ENCODE data around the gene SLC17A9. TPM values are rescaled to one million over a fixed set of nuclear protein-coding genes. Genes with fewer than 3 reads are reported as not detected.

Gene SLC17A9
- total and polyA plus RNA-seq, 4 donors: 2.4 to 17.3 (median 9.6) TPM

DNA sequence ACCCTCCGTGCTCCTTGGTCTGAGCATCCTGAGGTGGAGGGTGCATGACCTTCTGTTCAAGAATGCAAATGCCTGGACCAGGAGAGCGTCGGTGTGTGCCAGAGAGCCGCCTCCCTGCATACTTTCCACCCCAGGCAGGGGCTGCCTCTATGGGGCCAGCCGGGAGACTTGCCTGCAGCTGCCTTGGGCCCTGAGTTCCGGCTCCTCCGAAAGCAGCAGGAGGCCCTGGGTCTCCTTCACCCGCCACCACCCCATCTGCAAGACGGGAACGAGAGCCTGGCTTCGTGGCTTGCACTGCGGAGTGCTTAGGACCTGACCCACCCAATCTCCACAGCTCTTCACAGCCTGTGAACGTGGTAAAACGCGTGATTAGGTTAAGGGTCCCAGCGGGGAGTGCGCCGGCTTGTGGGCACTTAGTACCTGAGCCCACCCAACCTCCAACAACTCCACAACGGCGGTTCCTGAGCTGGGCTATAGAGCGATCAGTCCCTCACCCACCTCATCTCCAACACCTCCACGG, 37.9 kb downstream of the SLC17A9 start:
- Histone ChIP-seq H3K27ac (ENCODE audit: low read depth in 1 of 2, low read length in 1 of 2) (no peak overlapping the region), H3K9ac (ENCODE audit: insufficient read depth in 1 of 2, low read length in 2 of 2) (no peak overlapping the region), H3K4me1 (ENCODE audit: control insufficient read depth in 5 of 5, insufficient read depth in 5 of 5, low read length in 5 of 5) (no peaks in the 10 kb centered on the region), H3K9me3 (ENCODE audit: control insufficient read depth in 4 of 4, insufficient read depth in 3 of 4, low read length in 3 of 4) (peaks cover 0 to 2% (median 0%) of the 10 kb centered on the region in 4 donors), H3K4me3 (no peak overlapping the region), H3K36me3 (ENCODE audit: control insufficient read depth in 4 of 4, insufficient read depth in 4 of 4, low read length in 4 of 4) (no peaks in the 10 kb centered on the region), H3K27me3 (ENCODE audit: control insufficient read depth in 3 of 3, insufficient read depth in 3 of 3, low read length in 2 of 3) (peaks cover 3 to 30% (median 8%) of the 10 kb centered on the region in 3 donors)
- 68 to 84% methylated on average over 22 of the region's 22 CpGs for WGBS, 2 donors
- TF ChIP-seq, protein P1, sequence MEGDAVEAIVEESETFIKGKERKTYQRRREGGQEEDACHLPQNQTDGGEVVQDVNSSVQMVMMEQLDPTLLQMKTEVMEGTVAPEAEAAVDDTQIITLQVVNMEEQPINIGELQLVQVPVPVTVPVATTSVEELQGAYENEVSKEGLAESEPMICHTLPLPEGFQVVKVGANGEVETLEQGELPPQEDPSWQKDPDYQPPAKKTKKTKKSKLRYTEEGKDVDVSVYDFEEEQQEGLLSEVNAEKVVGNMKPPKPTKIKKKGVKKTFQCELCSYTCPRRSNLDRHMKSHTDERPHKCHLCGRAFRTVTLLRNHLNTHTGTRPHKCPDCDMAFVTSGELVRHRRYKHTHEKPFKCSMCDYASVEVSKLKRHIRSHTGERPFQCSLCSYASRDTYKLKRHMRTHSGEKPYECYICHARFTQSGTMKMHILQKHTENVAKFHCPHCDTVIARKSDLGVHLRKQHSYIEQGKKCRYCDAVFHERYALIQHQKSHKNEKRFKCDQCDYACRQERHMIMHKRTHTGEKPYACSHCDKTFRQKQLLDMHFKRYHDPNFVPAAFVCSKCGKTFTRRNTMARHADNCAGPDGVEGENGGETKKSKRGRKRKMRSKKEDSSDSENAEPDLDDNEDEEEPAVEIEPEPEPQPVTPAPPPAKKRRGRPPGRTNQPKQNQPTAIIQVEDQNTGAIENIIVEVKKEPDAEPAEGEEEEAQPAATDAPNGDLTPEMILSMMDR (IDR thresholded peaks at IDR 0.05; ENCODE audit: control extremely low read depth, extremely low read depth): no peak
- no peak for ATAC-seq (ENCODE audit: insufficient read depth, low FRiP score)
- DNase-seq: no peak

DNA sequence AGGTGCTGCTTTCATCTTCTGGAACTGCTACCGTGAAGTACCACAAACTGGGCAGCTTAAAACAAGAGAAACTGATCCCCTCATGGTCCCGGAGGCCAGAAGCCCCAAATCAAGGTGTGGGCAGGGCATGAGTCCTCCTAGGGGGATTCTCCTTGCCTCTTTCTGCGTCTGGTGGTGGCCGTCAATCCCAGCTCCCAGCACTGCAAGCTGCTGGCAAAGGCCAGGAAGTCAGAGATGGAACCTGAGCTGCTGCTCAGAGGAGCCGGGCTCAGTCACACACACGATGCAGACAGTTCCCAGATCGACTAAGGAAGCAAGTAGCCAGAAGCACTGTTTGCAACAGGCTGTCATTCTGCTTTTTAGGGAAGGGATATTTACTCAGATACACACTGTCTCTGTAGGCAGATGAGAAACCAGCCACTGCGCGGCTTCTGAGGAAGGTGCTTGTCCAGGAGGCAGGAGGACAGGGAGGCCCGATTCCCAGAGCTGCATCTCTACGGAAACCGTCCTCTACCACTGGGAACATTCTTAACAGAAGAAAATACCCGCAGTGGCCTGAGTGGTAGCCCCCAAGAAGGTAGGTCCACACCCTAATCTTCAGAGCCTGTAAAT, 38.8 kb downstream of the SLC17A9 start:
- H3K36me3 ChIP-seq (ENCODE audit: control insufficient read depth in 4 of 4, insufficient read depth in 4 of 4, low read length in 4 of 4): no peaks in the 10 kb centered on the region

DNA sequence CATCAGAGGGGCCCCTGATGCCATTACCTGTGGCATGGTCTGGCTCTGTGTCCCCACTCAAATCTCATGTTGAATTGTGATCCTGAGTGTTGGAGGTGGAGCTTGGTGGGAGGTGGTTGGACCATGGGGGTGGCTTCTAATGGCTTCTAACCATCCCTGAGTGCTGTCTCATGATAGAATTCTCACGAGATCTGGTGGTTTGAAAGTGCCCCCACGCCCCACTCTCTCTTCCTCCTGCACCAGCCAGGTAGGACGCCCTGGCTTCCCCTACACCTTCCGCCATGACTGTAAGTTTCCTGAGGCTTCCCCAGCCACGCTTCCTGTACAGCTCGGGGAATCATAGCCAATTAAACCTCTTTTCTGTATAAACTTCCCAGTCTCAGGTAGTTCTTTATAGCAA, 39.4 kb downstream of the SLC17A9 start:
- Histone ChIP-seq H3K4me1 (ENCODE audit: control insufficient read depth in 5 of 5, insufficient read depth in 5 of 5, low read length in 5 of 5) (no peaks in the 10 kb centered on the region), H3K9ac (ENCODE audit: insufficient read depth in 1 of 2, low read length in 2 of 2) (no peak overlapping the region), H3K27me3 (ENCODE audit: control insufficient read depth in 3 of 3, insufficient read depth in 3 of 3, low read length in 2 of 3) (peaks cover 3 to 41% (median 12%) of the 10 kb centered on the region in 3 donors), H3K9me3 (ENCODE audit: control insufficient read depth in 4 of 4, insufficient read depth in 3 of 4, low read length in 3 of 4) (no peaks in the 10 kb centered on the region), H3K27ac (ENCODE audit: low read depth in 1 of 2, low read length in 1 of 2) (no peak overlapping the region), H3K36me3 (ENCODE audit: control insufficient read depth in 4 of 4, insufficient read depth in 4 of 4, low read length in 4 of 4) (no peaks in the 10 kb centered on the region), H3K4me3 (no peak overlapping the region)
- DNase-seq (no peak), ATAC-seq (ENCODE audit: insufficient read depth, low FRiP score) (no peak)
- WGBS, 2 donors: 63 to 74% methylated on average over 6 of the region's 6 CpGs
- TF ChIP-seq, protein P1 (IDR thresholded peaks at IDR 0.05; ENCODE audit: control extremely low read depth, extremely low read depth): no peak

More for the DNA sequence above, 38.8 kb downstream of the SLC17A9 start:
- H3K27me3 ChIP-seq (ENCODE audit: control insufficient read depth in 3 of 3, insufficient read depth in 3 of 3, low read length in 2 of 3): peaks cover 3 to 39% (median 12%) of the 10 kb centered on the region in 3 donors
- DNase-seq (no peak), ATAC-seq (ENCODE audit: insufficient read depth, low FRiP score) (no peak)
- 67 to 75% methylated on average over 13 of the region's 13 CpGs for WGBS, 2 donors
- H3K9me3 ChIP-seq (ENCODE audit: control insufficient read depth in 4 of 4, insufficient read depth in 3 of 4, low read length in 3 of 4): no peaks in the 10 kb centered on the region
- H3K4me1 ChIP-seq (ENCODE audit: control insufficient read depth in 5 of 5, insufficient read depth in 5 of 5, low read length in 5 of 5): no peaks in the 10 kb centered on the region
- TF ChIP-seq, protein P1 (IDR thresholded peaks at IDR 0.05; ENCODE audit: control extremely low read depth, extremely low read depth): no peak
- H3K27ac ChIP-seq (ENCODE audit: low read depth in 1 of 2, low read length in 1 of 2): no peak overlapping the region
- no peak overlapping the region for H3K4me3 ChIP-seq
- no peak overlapping the region for H3K9ac ChIP-seq (ENCODE audit: insufficient read depth in 1 of 2, low read length in 2 of 2)
